SK-MEL-5 (cell line): ENCODE measurements around the gene OR8A1. TPM values are rescaled to one million over a fixed set of nuclear protein-coding genes. Genes with fewer than 3 reads are reported as not detected.
A peak's percentile ranks its signal among the peaks of the same experiment; 100 is the strongest.
"Not testable (repeated sequence)": the region's sequence is repeated elsewhere in the genome, so short reads cannot be mapped to it uniquely, and the experiment has no call there.

Experiments used
- DNase-seq: peaks from one replicate; pipeline ENCODE4 v3.0.0-alpha.2; 2016; ENCODE audit warnings: low read depth, low spot score
- in situ Hi-C: cut with HindIII; loops from 2 replicates; pipeline ENCODE4 v1.10.0; 2016; ENCODE audit warnings: low sequenced_read_pairs, high pct_unique_total_duplicates, low pct_unique_long_range_greater_than_20kb
- total RNA-seq: library from RNA; depleted of rRNA; stranded (reverse); fragments of >200 nt; shearing (Covaris generic); gene quantifications from 2 replicates; pipeline ENCODE4 v1.2.3, GENCODE V29; 2014

OR8A1 gene
- total RNA-seq, 1 experiment from 2014 or later = not detected

- no peak for DNase-seq
- in situ Hi-C loops = no loop called here
Measured at GRCh38 chr11:124584681-124585372, 15.0 kb downstream of the OR8A1 start.

- in situ Hi-C loops = no loop called here
- peak; percentile 65 for DNase-seq
Measured at GRCh38 chr11:124586238-124586860, 16.6 kb downstream of the OR8A1 start.

DNA sequence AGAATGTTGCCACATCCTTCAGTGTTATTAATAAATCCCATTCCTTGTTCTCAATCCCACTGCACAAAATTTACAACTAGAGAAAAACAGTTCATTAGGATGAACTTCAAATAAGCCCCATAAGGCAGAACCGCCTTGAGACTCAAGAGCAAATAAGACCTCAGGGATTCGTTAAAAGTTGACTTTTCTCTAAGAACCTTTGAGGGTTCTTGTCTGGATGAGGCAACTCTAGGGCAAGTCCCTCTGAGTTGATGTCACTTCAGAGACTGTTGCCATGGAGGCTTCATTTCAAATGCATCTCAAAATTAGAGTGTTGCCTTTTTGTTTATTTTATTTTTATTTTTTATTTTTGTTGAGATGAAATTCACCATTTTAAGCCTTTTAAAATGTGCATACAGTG is 21.6 kb downstream of the OR8A1 start:
- in situ Hi-C loops = no loop called here
- no peak for DNase-seq

DNA sequence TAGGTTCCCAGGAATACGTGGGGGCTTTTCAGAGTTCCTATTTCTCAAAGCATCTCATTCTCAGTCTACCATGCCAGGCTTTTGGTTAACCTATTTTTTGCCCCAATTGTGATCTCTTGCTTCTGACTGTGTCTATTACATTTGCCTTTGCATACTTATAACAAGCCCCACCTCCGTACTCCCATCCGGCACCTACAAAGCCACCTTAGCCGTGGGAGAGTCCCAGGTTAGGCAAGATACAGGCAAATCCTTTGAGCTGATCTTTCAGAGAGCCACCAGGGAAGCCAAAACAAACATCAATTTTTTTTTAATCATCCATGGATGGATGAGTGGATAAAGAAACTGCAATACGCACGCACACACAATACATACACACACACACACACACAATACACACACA is 22.8 kb downstream of the OR8A1 start:
- DNase-seq = no peak
- in situ Hi-C loops = no loop called here

DNA sequence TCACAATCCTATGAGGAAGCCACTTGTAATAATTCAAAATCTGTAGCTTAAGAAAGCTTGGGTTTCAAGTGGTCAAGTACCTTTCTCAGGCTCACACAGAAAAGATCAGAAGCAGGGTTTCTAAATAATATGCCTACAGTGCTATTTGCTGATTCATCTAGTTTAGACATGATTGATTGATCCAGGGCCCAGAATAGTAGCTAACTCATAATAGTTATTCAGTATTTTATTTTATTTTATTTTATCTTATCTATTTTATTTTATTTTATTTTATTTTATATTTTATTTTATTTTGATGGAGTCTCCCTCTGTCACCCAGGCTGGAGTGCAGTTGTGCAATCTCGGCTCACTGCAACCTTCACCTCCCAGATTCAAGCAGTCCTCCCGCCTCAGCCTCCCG is 25.5 kb downstream of the OR8A1 start:
- in situ Hi-C loops = no loop called here
- no peak for DNase-seq

- in situ Hi-C loops = no loop called here
- no peak for DNase-seq
Measured at GRCh38 chr11:124597626-124598025, 27.8 kb downstream of the OR8A1 start.

- in situ Hi-C loops = no loop called here
Measured at GRCh38 chr11:124600621-124601320, 31.0 kb downstream of the OR8A1 start.

GRCh38 chr11:124602193-124602592 is 32.4 kb downstream of the OR8A1 start:
- no peak for DNase-seq
- in situ Hi-C loops = no loop called here

More at GRCh38 chr11:124600621-124601320, 31.0 kb downstream of the OR8A1 start:
- DNase-seq = no peak

- DNase-seq, in situ Hi-C loops: not testable (repeated sequence)
Measured at GRCh38 chr11:124602723-124603122, 32.9 kb downstream of the OR8A1 start.

DNA sequence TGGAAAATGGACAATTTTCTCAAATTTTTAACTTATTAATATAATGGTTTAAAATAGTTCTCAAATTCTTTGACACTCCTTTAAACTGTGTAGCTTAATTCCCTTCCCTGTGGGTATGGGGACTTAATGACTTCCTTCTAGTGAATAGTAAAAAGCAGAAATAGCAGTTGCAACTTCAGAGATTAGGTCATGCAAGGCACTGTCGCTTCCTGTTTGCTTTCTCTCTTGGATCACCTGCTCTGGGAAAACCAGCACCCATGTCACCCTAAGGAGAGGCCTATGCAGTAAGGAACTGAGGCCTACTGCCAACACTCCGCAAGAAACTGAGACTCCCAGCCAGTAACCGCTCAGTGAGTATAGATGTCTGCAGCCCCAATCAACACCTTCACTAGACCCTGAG is 35.9 kb downstream of the OR8A1 start:
- in situ Hi-C loops = no loop called here
- no peak for DNase-seq

- in situ Hi-C loops = no loop called here
- no peak for DNase-seq
Measured at GRCh38 chr11:124608147-124608546, 38.4 kb downstream of the OR8A1 start.

DNA sequence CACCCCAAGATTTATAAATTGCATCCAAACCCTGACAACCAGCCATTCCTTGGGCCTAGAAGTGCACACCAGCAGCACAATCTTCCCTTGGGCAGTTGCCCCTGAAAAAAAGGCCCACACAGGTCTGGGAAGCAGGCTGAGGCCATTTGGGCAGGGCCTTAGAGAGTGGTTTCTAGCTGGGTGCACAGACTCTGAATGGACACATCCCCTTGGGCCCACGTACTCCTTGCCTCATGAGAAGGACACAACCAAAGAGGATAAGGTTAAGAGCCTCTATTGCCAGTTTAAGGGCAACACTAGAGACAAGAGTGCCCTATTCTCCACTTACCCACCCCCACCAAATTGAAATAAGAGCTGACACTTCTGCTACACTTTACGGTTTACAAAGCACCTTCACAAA is 40.5 kb downstream of the OR8A1 start:
- no peak for DNase-seq
- in situ Hi-C loops = no loop called here

DNA sequence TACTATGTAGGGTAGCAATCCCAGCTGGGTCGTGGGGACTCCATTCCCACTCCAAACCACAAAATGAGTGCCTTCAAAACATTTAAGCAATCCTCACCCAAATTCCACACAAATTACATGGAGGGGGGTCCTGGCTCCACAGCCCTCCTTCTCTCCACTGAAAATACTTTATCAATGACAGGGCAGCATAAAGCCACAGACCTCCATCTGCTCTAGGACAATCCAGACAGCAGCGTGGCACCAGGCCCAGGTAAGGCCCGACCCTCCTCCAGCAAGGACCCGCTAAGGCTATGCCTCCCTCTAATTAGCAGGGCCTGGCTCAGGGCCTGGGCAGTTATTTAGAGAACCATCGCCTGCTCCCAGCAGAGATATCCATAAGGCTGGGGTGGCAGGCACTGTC is 41.3 kb downstream of the OR8A1 start, which contains the start of gene PANX3:
PANX3 (plus strand) TSS at position 365 of the 400 bp plus-strand sequence. CDS start 129 bp downstream, outside the sequence.
- in situ Hi-C loops = no loop called here
- no peak for DNase-seq

DNA sequence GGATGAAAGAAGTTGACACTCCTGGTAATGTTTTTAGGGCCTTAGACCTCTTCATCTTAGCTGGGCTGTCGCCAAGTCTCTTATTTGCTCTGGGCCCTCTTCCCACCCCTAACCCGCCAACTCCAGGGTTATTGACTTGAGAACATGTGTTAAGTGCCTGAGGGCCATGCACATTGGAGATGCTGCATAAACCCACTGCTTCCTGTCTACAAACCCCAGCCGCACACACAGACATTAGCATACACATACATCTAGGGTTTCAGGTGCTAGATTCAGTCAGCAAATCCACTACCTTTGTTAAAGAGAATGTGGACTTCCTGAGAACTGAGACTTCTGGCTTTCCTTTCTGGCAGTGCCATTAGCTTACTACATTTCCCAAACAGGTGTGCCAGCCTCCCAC is 42.2 kb downstream of the OR8A1 start:
- in situ Hi-C loops = no loop called here
- no peak for DNase-seq

- no peak for DNase-seq
- in situ Hi-C loops = no loop called here
Measured at GRCh38 chr11:124612567-124613246, 42.9 kb downstream of the OR8A1 start.

DNA sequence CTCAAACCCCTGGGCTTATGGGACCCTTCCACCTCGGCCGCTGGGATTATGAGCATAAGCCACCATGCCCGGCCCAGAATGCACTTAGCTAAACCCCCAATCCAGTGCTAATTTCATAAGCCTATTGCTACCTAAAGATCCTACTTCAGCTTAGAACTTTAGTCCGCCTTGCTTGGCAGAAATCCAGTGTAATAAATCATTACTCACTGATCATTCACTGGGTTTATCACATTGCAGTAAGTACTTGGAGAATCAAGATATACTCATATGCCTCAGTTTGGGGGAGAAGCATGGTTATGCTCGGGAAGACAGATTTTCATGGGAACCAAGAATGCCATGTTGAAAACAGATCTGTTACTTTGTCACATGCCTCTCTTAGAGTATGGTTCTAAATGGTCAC is 49.1 kb downstream of the OR8A1 start:
- in situ Hi-C loops = no loop called here
- no peak for DNase-seq
